ENCODE data around the gene MARS2. TPM values are rescaled to one million over a fixed set of nuclear protein-coding genes. Genes with fewer than 3 reads are reported as not detected.

The MARS2 gene
- polyA plus RNA-seq, 1 of the 3 experiments (the other 2 are of a cell fraction), result 2.4 TPM

DNA sequence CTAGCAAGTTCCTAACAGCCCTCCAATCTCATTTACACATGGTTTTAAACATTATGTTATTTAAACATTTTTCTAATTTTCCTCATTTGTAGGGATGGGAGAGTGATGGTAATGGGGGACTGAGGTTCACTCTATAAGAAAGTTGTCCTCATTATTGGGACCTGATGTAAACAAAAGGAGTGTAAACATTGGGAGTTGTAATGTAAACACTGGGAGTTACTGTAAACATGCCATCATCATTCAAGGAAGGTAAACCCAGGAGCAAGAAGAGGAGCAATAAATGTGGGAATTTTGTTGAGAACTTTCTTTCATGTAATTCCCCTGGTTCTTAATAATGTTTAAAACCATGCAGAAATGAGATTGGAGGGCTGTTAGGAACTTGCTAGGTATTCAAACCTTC, 47.6 kb upstream of the MARS2 start:
- H3K27me3 ChIP-seq (ENCODE audit: insufficient read depth), result no peaks in the 10 kb centered on the region
- H3K27ac ChIP-seq (ENCODE audit: low read depth in 2 of 2, low read length in 1 of 2), result no peak overlapping the region
- no peak for TF ChIP-seq FOSL2 (IDR thresholded peaks at IDR 0.05; ENCODE audit: borderline replicate concordance, low read depth)
- TF ChIP-seq TAF1 (IDR thresholded peaks at IDR 0.05; ENCODE audit: borderline replicate concordance, low read depth, low read length), result no peak
- TF ChIP-seq SIN3A (IDR thresholded peaks at IDR 0.05; ENCODE audit: borderline replicate concordance, low read depth, low read length), result no peak
- no peak for TF ChIP-seq USF1 (IDR thresholded peaks at IDR 0.05; ENCODE audit: borderline replicate concordance, low read depth)
- TF ChIP-seq REST (IDR thresholded peaks at IDR 0.05; ENCODE audit: low read depth, low read length), result no peak
- TF ChIP-seq, protein P1, sequence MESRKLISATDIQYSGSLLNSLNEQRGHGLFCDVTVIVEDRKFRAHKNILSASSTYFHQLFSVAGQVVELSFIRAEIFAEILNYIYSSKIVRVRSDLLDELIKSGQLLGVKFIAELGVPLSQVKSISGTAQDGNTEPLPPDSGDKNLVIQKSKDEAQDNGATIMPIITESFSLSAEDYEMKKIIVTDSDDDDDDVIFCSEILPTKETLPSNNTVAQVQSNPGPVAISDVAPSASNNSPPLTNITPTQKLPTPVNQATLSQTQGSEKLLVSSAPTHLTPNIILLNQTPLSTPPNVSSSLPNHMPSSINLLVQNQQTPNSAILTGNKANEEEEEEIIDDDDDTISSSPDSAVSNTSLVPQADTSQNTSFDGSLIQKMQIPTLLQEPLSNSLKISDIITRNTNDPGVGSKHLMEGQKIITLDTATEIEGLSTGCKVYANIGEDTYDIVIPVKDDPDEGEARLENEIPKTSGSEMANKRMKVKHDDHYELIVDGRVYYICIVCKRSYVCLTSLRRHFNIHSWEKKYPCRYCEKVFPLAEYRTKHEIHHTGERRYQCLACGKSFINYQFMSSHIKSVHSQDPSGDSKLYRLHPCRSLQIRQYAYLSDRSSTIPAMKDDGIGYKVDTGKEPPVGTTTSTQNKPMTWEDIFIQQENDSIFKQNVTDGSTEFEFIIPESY (IDR thresholded peaks at IDR 0.05; ENCODE audit: borderline replicate concordance, low read depth), result no peak
- no peak for TF ChIP-seq EZH2phosphoT487 (IDR thresholded peaks at IDR 0.05; ENCODE audit: borderline replicate concordance, low read depth)
- TF ChIP-seq, protein P2, sequence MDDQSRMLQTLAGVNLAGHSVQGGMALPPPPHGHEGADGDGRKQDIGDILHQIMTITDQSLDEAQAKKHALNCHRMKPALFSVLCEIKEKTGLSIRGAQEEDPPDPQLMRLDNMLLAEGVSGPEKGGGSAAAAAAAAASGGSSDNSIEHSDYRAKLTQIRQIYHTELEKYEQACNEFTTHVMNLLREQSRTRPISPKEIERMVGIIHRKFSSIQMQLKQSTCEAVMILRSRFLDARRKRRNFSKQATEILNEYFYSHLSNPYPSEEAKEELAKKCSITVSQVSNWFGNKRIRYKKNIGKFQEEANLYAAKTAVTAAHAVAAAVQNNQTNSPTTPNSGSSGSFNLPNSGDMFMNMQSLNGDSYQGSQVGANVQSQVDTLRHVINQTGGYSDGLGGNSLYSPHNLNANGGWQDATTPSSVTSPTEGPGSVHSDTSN (IDR thresholded peaks at IDR 0.05), result no peak
- no peak overlapping the region for H3K4me2 ChIP-seq
- H3K9ac ChIP-seq, result no peak overlapping the region
- no peak overlapping the region for H2AFZ ChIP-seq (ENCODE audit: low read depth)
- no peaks in the 10 kb centered on the region for H3K9me3 ChIP-seq
- no peaks in the 10 kb centered on the region for H3F3A ChIP-seq (replicated peaks; ENCODE audit: insufficient read depth)
- DNase-seq, result no peak
- H3K36me3 ChIP-seq (replicated peaks in 1 of 2; ENCODE audit: control insufficient read depth in 1 of 2, insufficient read depth in 2 of 2, low read length in 1 of 2), result no peaks in the 10 kb centered on the region
- CTCF ChIA-PET, result no interaction called here
- H3K9me2 ChIP-seq, result no peaks in the 10 kb centered on the region
- POLR2A ChIA-PET, result no interaction called here
- no peaks in the 10 kb centered on the region for H3K4me1 ChIP-seq (ENCODE audit: control insufficient read depth in 1 of 2, insufficient read depth in 2 of 2, low read depth in 1 of 2, low read length in 1 of 2)
- no peaks in the 10 kb centered on the region for H3K79me2 ChIP-seq (ENCODE audit: insufficient read depth)
- no peaks in the 10 kb centered on the region for H4K20me1 ChIP-seq (ENCODE audit: insufficient read depth)
- H3K4me3 ChIP-seq (ENCODE audit: low read depth in 2 of 2, low read length in 1 of 2), result no peak overlapping the region

- ChIA-PET CTCF (no interaction called here), POLR2A (no interaction called here)
- Histone ChIP-seq H3K9me2 (no peaks in the 10 kb centered on the region), H2AFZ (ENCODE audit: low read depth) (no peak overlapping the region), H3K4me3 (ENCODE audit: low read depth in 2 of 2, low read length in 1 of 2) (no peak overlapping the region), H3K9ac (no peak overlapping the region), H3K4me1 (ENCODE audit: control insufficient read depth in 1 of 2, insufficient read depth in 2 of 2, low read depth in 1 of 2, low read length in 1 of 2) (no peaks in the 10 kb centered on the region), H3K27ac (ENCODE audit: low read depth in 2 of 2, low read length in 1 of 2) (no peak overlapping the region), H4K20me1 (ENCODE audit: insufficient read depth) (no peaks in the 10 kb centered on the region), H3K36me3 (replicated peaks in 1 of 2; ENCODE audit: control insufficient read depth in 1 of 2, insufficient read depth in 2 of 2, low read length in 1 of 2) (no peaks in the 10 kb centered on the region), H3K9me3 (no peaks in the 10 kb centered on the region), H3K79me2 (ENCODE audit: insufficient read depth) (no peaks in the 10 kb centered on the region), H3K4me2 (no peak overlapping the region), H3K27me3 (ENCODE audit: insufficient read depth) (no peaks in the 10 kb centered on the region), H3F3A (replicated peaks; ENCODE audit: insufficient read depth) (no peaks in the 10 kb centered on the region)
- WGBS (ENCODE audit: low lambda C conversion rate), result 54% methylated on average over 3 of the region's 3 CpGs
- DNase-seq, result no peak
- TF ChIP-seq MAX (IDR thresholded peaks at IDR 0.05; ENCODE audit: low read depth), result no peak
- no peak for TF ChIP-seq EP300 (IDR thresholded peaks at IDR 0.05; ENCODE audit: borderline replicate concordance in 1 of 2, low read depth in 1 of 2, low read length in 1 of 2)
- no peak for TF ChIP-seq MXI1 (IDR thresholded peaks at IDR 0.05; ENCODE audit: low read depth, low read length)
- no peak for TF ChIP-seq TEAD4 (IDR thresholded peaks at IDR 0.05; ENCODE audit: borderline replicate concordance, insufficient read depth)
- no peak for TF ChIP-seq SIN3A (IDR thresholded peaks at IDR 0.05; ENCODE audit: borderline replicate concordance, low read depth, low read length)
- no peak for TF ChIP-seq RXRA (IDR thresholded peaks at IDR 0.05; ENCODE audit: borderline replicate concordance, low read depth)
- no peak for TF ChIP-seq CHD2 (IDR thresholded peaks at IDR 0.05; ENCODE audit: low read length, partially characterized antibody)
- TF ChIP-seq GABPA (IDR thresholded peaks at IDR 0.05; ENCODE audit: low read depth), result no peak
Observed at GRCh38 chr2:197661626-197662025, 43.5 kb upstream of the MARS2 start.

All from SK-N-SH (cell line).